Choroid plexus epithelial cell (primary cell): ENCODE measurements around the gene ATXN2.
A peak's percentile ranks its signal among the peaks of the same experiment; 100 is the strongest.

Experiments used
- DNase-seq: peaks from one replicate; pipeline ENCODE4 v3.0.0-alpha.2; 2010; ENCODE audit warnings: low read depth
- H3K4me3 ChIP-seq: 2 replicates; pipeline ENCODE4 v1.5.1; 2011; ENCODE audit warnings: low read depth, mild to moderate bottlenecking, control low read depth, low read length, moderate library complexity
- CTCF ChIP-seq: conservative IDR thresholded peaks from 2 replicates; pipeline ENCODE4 v1.5.1; 2011; ENCODE audit warnings: low read depth, mild to moderate bottlenecking, control low read depth, inconsistent platforms, low read length, moderate library complexity

ATXN2 gene

GRCh38 chr12:111448846-111449790, 150.0 kb downstream of the ATXN2 start:
- DNase-seq, result no peak
- TF ChIP-seq CTCF, result no peak

GRCh38 chr12:111448266-111448830, 150.8 kb downstream of the ATXN2 start:
- TF ChIP-seq CTCF, result no peak
- no peak for DNase-seq
- H3K4me3 ChIP-seq, result no peak overlapping the region

More at GRCh38 chr12:111448846-111449790, 150.0 kb downstream of the ATXN2 start:
- H3K4me3 ChIP-seq, result no peak overlapping the region

- TF ChIP-seq CTCF, result no peak
- H3K4me3 ChIP-seq, result no peak overlapping the region
- no peak for DNase-seq
Observed at GRCh38 chr12:111447571-111448265, 151.4 kb downstream of the ATXN2 start.

- TF ChIP-seq CTCF, result no peak
- no peak overlapping the region for H3K4me3 ChIP-seq
- DNase-seq, result no peak
Observed at GRCh38 chr12:111446631-111447570, 152.2 kb downstream of the ATXN2 start.

- DNase-seq, result peak; percentile 78
- H3K4me3 ChIP-seq, result no peak overlapping the region
- no peak for TF ChIP-seq CTCF
Observed at GRCh38 chr12:111445726-111446581, 153.2 kb downstream of the ATXN2 start.
